GM10248 (cell line): Measurements from ENCODE around the gene NTRK1.

Experiments
- CTCF ChIA-PET: fragments of 300-600 bp; sonication (Branson Sonifier 250); formaldehyde crosslinking; extraction: SDS; loops from one replicate; lab custom pipeline; 2021; ENCODE audit warnings: antibody characterized with exemption; lab: Yijun Ruan, JAX
- POLR2A ChIA-PET: fragments of 350-650 bp; sonication (Branson Sonifier 250); formaldehyde crosslinking; extraction: SDS; loops from one replicate; lab custom pipeline; 2020; ENCODE audit warnings: antibody characterized with exemption; lab: Yijun Ruan, JAX
- DNase-seq: peaks from one replicate; pipeline ENCODE4 v3.0.0; 2012; ENCODE audit errors: extremely low spot score
- CTCF ChIP-seq: IDR thresholded peaks from 2 replicates; pipeline ENCODE4 v1.5.1; 2012; ENCODE audit warnings: mild to moderate bottlenecking, low read depth; ENCODE audit errors: extremely low read depth, missing control alignments, control extremely low read depth

The NTRK1 gene

GRCh38 chr1:156887317-156887716, 26.7 kb downstream of the NTRK1 start:
- no peak for DNase-seq
- ChIA-PET CTCF (interaction anchor here (1.0 to 8.6 kb wide), 8 partner anchors 27 to 261 kb away, joined by 3 to 108 read pairs (median 4); partner anchors contain the start of gene NTRK1), POLR2A (no interaction called here)
- TF ChIP-seq CTCF = no peak

- ChIA-PET CTCF (interaction anchor here (1.0 to 8.6 kb wide), 9 partner anchors 13 to 261 kb away, joined by 3 to 108 read pairs (median 7); partner anchors contain the start of gene NTRK1), POLR2A (no interaction called here)
- DNase-seq = no peak
- TF ChIP-seq CTCF = no peak
Measured at GRCh38 chr1:156887734-156888133, 27.1 kb downstream of the NTRK1 start.

GRCh38 chr1:156889802-156890580, 29.3 kb downstream of the NTRK1 start:
- ChIA-PET POLR2A (no interaction called here), CTCF (interaction anchor here (0.7 to 8.6 kb wide), 43 partner anchors 9 to 269 kb away, joined by 3 to 108 read pairs (median 6); partner anchors contain the start of genes CRABP2, INSRR, ISG20L2 and LRRC71)
- peak; percentile 81 for DNase-seq
- peak; percentile 83 for TF ChIP-seq CTCF

GRCh38 chr1:156892190-156893047, 31.8 kb downstream of the NTRK1 start:
- peak; percentile 80 for TF ChIP-seq CTCF
- POLR2A ChIA-PET = no interaction called here
- DNase-seq = peak; percentile 89
- CTCF ChIA-PET = interaction anchor here (0.8 to 8.6 kb wide), 24 partner anchors 8 to 233 kb away, joined by 3 to 108 read pairs (median 11); partner anchors contain the start of genes CRABP2, INSRR, ISG20L2 and METTL25B

- POLR2A ChIA-PET = no interaction called here
- no peak for DNase-seq
- CTCF ChIA-PET = interaction anchor here (0.8 to 8.6 kb wide), 12 partner anchors 7 to 234 kb away, joined by 3 to 108 read pairs (median 18); partner anchors contain the start of genes INSRR, ISG20L2, METTL25B and NTRK1
- TF ChIP-seq CTCF = no peak
Measured at GRCh38 chr1:156893048-156893953, 32.6 kb downstream of the NTRK1 start, which contains the start of gene PEAR1. TSS of gene PEAR1 (plus strand) at chr1:156893718. CDS start at chr1:156903927, 10,209 bp downstream.
